Left renal cortex interstitium (tissue), 4 donors: ENCODE results near the gene RASSF6. TPM values are rescaled to one million over a fixed set of nuclear protein-coding genes. Genes with fewer than 3 reads are reported as not detected.
"Not testable (repeated sequence)": the region's sequence is repeated elsewhere in the genome, so short reads cannot be mapped to it uniquely, and the experiment has no call there.

ENCODE experiments used
- DNase-seq, 4 donors: peaks; one replicate each; pipeline ENCODE4 v3.0.0-alpha.2; 2013; ENCODE audit warnings: low read depth in 4 of 4, low spot score in 2 of 4, missing footprints in 1 of 4
- polyA plus RNA-seq, 4 donors: library from polyadenylated mRNA; unstranded; fragments of 120-200 nt; gene quantifications; one replicate each; pipeline ENCODE4 v1.2.1, GENCODE V29; 2013; ENCODE audit not compliant: insufficient read length in 4 of 4

The RASSF6 gene, protein sequence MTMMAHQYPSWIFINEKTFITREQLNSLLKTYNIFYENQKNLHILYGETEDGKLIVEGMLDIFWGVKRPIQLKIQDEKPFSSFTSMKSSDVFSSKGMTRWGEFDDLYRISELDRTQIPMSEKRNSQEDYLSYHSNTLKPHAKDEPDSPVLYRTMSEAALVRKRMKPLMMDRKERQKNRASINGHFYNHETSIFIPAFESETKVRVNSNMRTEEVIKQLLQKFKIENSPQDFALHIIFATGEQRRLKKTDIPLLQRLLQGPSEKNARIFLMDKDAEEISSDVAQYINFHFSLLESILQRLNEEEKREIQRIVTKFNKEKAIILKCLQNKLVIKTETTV
- polyA plus RNA-seq = 1 to 10 TPM; 5.2 to 7.8 (median 6.1) TPM

DNA sequence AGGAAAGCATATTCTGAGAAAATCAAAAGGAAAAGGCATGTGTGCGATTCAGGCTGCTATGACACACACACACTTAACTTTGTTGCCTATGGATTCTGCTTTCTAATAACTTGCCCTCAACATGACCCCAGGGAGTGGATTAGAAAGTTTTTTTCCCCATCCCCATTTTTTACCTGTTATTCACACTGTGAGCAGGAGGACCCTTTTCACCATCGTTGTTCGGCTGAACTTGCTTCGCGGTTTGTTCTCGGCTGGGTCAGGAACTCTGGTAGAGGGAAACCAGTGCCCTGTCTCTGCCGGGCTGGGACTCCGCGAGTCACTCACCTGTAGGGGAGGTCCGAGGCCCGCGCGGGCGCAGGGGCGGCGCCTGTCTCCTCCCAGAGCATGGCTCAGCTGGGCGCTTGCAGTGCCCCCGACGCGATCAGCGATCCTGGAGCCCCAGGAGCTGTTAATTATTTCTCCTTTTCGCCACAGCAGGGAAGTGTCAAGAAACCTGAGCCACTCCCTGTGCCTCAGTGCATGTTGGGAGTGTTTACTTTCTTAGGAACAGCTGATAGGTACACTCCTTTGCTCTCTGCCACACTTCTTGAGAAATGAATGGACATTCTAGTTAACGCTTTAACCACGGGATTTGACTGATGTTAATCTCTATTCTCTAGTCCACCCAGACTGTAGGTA is at the start of gene RASSF6:
Gene RASSF6, minus strand, starts transcription at position 322 of the 678 bp plus-strand sequence. CDS start 8,641 bp downstream, outside the sequence.
- peak; percentile 46 to 68 (median 48) for DNase-seq

DNA sequence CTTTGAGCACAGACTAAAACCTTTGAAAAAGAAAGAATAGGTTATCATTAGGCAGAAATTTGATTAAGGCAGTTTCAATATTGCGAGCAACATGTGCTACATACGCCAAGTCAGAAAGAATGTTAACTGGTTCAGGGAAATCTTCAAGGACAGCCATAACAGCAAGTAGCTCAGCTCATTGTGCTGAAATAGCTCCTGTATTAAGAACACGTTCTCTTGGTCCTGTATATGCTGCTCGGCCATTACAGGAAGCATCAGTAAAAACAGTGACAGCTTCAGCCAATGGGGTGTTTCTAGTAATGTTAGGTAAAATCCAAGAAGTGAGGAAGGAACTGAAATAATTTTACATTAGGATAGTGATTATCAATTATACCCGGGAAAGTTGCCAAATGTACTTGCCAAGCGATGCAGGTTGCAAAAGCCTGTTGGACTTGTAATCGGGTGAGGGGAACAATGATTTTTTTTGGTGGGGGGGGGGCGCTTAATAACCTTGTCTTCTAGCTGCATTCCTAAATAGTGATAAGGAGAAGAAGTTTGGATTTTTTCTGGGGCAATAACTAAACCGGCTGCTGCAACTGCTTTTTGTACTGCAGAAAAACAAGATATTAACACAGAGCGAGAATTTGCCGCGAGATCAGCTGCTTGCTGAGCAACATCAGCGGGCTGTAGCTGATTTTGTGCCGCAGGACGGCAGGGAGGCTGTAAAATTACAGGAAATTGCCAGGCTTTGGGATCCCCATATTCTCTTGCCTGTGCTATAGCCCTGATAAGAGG is 49.4 kb upstream of the RASSF6 start:
- DNase-seq = no peak

GRCh38 chr4:73668782-73669201 is 48.6 kb upstream of the RASSF6 start:
- DNase-seq = peak in 2 of 4 donors; percentile 52 to 60

GRCh38 chr4:73665924-73666323 is 45.7 kb upstream of the RASSF6 start:
- DNase-seq = not testable (repeated sequence)

GRCh38 chr4:73664470-73664869 is 44.2 kb upstream of the RASSF6 start:
- no peak for DNase-seq

GRCh38 chr4:73663576-73663975 is 43.3 kb upstream of the RASSF6 start:
- no peak for DNase-seq

GRCh38 chr4:73662709-73663546 is 42.7 kb upstream of the RASSF6 start:
- DNase-seq = no peak

DNA sequence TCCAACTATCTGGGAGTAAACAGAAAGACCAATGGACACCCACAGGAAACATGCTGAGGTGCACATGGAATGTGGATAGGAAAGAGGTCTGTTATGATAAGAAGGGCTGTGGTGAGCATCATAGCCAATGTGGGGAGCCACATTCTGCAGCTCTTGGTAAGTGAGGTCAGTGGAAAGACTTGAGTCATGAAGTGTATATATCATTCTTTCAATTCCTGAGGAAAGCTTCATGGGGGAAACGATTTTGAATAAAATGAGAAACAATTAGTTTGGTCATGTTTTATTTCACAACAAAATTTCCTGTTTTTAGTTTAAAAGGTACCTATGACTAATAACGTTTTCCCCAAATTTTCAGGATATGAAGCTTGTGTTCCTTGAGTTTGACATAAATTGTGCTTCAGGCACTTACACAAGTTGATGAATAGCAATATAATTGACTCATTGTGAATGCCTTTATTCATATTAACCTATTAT is 41.4 kb upstream of the RASSF6 start:
- DNase-seq = no peak

DNA sequence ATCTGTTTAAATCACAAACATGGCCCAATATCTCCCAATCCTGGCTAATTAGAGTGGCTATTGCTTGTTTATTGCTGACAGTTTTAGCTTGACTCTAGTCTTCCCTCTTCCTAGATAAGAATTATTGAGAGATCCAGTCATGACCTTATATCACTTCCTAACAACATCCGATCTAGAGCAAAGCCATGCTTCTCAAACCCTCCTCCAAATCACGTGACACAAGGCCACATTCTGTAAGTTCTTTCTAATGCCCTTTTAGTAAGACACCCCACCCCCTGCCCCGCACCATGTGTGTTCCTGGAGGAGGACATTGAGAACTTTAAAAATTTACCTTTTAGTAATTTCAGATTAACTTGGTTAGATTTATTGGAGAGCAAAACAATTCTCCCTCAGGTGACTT is 40.6 kb upstream of the RASSF6 start:
- no peak for DNase-seq

DNA sequence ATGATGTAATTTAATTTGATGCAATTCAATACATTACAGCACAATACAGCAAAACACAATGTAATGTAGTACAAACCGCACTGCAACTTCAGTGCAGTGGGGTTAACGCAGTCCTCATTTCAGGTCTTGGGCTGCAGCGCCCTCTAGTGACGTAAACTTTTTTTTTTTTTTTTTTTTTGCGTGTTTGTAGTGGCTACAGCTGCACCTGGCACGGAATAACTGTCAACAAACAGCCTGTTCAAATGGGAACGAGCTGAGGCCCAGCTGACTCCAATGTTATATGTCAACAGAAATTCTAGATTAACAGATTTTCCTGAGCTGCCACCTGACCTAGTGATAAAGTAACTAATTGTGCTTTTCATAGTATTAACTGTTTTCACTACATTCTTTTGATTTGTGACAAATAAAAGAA is 33.5 kb upstream of the RASSF6 start:
- no peak for DNase-seq

DNA sequence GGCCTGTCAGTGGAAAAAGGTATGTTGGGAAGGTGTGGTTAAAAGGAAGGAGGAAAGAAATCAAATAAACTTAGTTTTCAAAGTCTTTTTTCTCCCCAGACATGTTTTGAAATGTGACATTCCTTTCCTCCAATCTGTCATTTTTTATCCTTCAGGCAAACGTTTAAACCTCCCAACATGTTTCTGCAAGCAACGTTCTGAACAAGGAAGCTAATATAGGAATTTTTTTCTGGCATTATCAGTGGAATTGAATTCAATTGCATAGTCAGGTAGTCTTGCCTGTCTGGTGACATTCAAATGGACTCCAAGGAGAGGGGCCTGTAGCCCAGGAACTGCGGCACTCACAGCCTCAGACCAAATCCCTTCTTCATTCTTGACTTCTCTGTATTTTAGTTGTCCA is 30.0 kb upstream of the RASSF6 start:
- no peak for DNase-seq

DNA sequence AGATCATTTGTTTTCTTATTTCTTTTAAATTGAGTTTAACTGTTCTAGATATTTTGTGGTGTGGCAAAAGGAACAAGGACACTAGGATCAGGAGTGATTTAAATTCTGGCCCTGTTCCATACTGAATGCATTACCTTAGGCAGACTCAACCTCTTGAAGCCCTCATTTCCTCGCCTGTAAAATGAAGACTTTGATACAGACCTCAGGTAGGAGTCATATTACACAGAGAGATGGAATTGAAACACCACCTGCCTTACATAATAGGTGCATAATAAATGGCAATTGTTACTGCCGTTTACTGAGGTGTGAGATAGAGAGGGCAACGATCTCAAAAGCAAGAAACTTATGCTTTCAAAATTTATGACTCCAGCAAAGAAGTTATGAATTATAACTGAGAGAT is 28.2 kb upstream of the RASSF6 start:
- no peak for DNase-seq

- no peak for DNase-seq
Observed at GRCh38 chr4:73646117-73646516, 25.9 kb upstream of the RASSF6 start.

- DNase-seq = no peak
Observed at GRCh38 chr4:73631565-73632226, 11.5 kb upstream of the RASSF6 start.

GRCh38 chr4:73628834-73629233 is 8.6 kb upstream of the RASSF6 start:
- DNase-seq = not testable (repeated sequence)

DNA sequence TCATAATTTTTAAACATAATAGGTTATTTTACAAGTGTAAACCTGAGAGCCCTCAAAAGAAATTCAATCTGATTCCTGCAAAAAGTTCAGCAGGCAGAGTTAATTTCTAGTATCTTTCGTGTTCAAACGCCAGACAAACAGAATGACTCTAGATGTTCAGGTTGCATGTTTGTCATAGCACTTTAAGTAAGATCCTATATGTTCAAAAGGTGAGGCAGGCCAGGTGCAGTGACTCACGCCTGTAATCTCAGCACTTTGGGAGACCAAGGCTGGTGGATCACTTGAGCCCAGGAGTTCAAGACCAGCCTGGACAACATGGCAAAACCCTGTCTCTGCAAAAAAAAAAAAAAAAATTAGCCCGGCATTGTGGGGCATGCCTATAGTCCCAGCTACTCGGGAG is 1.1 kb upstream of the RASSF6 start:
- DNase-seq = no peak

- no peak for DNase-seq
Observed at GRCh38 chr4:73619346-73619745, 890 bp downstream of the RASSF6 start.

GRCh38 chr4:73617256-73617655 is 3.0 kb downstream of the RASSF6 start:
- DNase-seq = no peak

DNA sequence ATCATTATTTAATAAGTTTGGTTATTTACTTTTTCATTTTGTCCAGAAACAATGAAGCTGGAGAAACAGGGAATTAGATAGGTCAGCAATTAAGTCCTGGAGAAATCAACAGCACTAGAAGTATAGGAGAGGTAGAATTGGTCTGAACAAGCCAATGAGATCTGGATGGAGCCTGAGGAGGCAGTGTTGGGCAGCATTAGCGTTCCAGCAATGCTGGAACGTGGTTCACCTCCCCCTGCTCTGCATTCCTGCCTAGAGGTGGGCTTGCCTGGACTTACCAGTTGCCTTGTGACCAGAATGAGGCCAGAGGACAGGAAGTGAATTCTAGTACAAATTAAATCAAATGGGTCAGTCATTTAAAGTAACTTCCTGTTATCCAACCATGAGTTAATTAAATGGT is 4.6 kb downstream of the RASSF6 start:
- no peak for DNase-seq
